Erythroblast (primary cell): Measurements from ENCODE around the gene CALHM2.

Source experiments
- GATA1 ChIP-seq: IDR thresholded peaks from 2 replicates; pipeline ENCODE4 v1.6.1; 2011; ENCODE audit warnings: low read depth, mild to moderate bottlenecking, control low read depth, low read length, moderate library complexity
- POLR2A ChIP-seq: IDR thresholded peaks from 2 replicates; pipeline ENCODE4 v1.6.1; 2011; ENCODE audit warnings: mild to moderate bottlenecking, low read length

DNA sequence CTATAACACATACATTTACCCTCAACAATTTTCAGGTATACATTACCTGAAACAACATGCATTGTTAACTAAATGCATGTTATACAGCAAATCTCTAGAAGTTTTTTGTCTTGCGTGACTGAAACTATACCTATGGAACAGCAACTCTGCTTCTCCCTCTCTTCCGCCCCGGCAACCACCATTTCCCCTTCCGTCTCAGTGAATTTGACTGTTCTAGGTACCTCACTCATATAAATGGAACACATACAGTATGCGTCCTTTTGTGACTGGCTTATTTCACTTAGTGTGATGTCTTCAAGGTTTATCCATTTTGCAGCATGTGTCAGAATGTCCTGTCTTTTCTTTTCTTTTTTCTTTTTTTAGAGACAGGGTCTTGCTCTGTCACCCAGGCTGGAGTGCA is 22.5 kb downstream of the CALHM2 start:
- no peak for TF ChIP-seq POLR2A
- TF ChIP-seq GATA1 = no peak
